RWPE1 (cell line): ENCODE data around the gene RYR1.

Experiments
- CTCF ChIA-PET: fragments of 350-600 bp; sonication (Branson Sonifier 250); formaldehyde crosslinking; extraction: SDS; loops from one replicate; lab custom pipeline; 2021; lab: Yijun Ruan, JAX
- POLR2A ChIA-PET: fragments of 400-600 bp; formaldehyde crosslinking; extraction: SDS; loops from one replicate; lab custom pipeline; 2020; ENCODE audit warnings: antibody characterized with exemption; ENCODE audit not compliant: low non-redundant PET; lab: Yijun Ruan, JAX
- DNase-seq: peaks from one replicate; pipeline ENCODE4 v3.0.0; 2012; ENCODE audit warnings: low spot score
- H3K27ac ChIP-seq: fragments of 450-650 bp; 2 replicates; pipeline ENCODE4 v1.5.1; 2017
- TF ChIP-seq, protein P1 (sequence below): fragments of 450-650 bp; conservative IDR thresholded peaks from 2 replicates; pipeline ENCODE4 v1.5.1; 2017; ENCODE audit warnings: low read depth, mild to moderate bottlenecking

RYR1 gene

DNA sequence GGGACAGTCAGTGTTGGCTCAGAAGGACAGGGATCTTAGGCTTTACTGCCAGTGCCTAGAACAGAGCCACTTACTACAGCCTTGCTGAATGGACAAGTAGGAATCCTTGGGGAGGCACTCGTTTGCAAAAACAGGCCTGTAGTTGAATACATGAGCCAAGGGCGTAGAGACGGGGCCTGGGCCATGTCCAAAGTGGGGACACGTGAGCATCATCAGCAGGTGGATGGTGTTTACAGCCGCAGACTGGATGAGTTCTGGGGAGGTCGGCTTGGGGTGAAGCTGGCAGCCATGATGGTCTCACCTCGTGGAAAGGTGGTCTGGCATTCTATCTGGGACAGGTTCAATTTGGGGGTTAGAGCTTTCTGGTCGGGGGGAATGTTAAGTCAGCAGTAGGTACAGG lies 17.5 kb downstream of the RYR1 start:
- no peak for DNase-seq
- POLR2A ChIA-PET, result no interaction called here
- TF ChIP-seq, protein P1, sequence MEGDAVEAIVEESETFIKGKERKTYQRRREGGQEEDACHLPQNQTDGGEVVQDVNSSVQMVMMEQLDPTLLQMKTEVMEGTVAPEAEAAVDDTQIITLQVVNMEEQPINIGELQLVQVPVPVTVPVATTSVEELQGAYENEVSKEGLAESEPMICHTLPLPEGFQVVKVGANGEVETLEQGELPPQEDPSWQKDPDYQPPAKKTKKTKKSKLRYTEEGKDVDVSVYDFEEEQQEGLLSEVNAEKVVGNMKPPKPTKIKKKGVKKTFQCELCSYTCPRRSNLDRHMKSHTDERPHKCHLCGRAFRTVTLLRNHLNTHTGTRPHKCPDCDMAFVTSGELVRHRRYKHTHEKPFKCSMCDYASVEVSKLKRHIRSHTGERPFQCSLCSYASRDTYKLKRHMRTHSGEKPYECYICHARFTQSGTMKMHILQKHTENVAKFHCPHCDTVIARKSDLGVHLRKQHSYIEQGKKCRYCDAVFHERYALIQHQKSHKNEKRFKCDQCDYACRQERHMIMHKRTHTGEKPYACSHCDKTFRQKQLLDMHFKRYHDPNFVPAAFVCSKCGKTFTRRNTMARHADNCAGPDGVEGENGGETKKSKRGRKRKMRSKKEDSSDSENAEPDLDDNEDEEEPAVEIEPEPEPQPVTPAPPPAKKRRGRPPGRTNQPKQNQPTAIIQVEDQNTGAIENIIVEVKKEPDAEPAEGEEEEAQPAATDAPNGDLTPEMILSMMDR, result no peak
- CTCF ChIA-PET, result interaction anchor here (0.6 kb wide), 1 partner anchor 224 kb away, joined by 5 read pairs; no protein-coding TSS in a partner anchor
- no peak overlapping the region for H3K27ac ChIP-seq

DNA sequence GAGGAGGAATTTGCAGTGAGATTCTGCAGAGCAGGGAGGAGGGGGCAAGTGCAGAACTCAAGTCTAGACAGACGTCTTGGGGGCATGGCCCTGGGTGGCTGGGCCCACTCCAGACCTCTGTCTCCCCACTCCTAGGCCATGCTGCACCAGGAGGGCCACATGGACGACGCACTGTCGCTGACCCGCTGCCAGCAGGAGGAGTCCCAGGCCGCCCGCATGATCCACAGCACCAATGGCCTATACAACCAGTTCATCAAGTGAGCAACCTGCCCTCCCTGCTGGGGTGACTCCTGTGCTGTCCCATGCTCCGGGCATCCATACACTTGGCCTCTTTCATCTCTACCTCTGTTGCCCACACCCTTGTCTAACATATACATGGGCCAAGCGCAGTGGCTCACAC lies 18.1 kb downstream of the RYR1 start:
- TF ChIP-seq, protein P1, result no peak
- H3K27ac ChIP-seq, result no peak overlapping the region
- DNase-seq, result no peak
- ChIA-PET POLR2A (no interaction called here), CTCF (interaction anchor here (0.6 kb wide), 1 partner anchor 225 kb away, joined by 5 read pairs; no protein-coding TSS in a partner anchor)

DNA sequence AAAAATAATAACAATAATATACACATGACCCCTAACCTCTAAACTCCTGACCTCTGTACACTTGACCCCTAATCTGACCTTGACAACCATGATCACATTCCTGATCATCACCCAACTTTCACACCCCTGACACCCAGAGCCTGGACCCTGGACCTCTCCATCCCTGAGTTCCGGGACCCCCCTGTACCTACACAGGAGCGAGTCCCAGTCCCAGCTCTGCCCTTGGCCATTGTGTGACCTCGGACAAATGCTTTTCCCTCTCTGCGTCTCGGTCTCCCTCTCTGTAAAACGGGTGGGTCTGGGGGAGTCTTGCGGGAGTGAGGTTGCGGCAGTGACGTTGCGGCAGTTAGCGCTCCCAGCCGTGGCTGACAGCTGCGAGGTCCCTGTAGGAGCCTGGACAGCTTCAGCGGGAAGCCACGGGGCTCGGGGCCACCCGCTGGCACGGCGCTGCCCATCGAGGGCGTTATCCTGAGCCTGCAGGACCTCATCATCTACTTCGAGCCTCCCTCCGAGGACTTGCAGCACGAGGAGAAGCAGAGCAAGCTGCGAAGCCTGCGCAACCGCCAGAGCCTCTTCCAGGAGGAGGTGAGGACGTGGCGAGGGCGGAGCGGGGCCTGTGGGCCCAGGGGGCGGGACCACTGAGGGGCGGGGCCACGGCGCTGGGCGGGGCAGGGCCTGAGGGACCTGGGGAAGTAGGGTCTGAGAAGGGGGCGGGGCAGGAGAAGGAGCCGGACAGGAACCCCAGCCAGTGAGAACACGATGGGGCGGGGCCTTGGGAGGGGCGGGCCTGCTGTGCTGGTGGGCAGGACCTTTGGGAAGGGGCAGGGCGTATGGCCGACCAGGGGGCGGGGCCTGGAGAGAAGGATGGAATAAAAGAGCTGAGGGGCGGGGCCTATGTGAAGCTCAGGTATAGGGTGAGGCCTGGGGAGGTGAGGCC lies 19.2 kb downstream of the RYR1 start:
- ChIA-PET CTCF (no interaction called here), POLR2A (no interaction called here)
- no peak for DNase-seq
- H3K27ac ChIP-seq, result no peak overlapping the region
- TF ChIP-seq, protein P1, result no peak

DNA sequence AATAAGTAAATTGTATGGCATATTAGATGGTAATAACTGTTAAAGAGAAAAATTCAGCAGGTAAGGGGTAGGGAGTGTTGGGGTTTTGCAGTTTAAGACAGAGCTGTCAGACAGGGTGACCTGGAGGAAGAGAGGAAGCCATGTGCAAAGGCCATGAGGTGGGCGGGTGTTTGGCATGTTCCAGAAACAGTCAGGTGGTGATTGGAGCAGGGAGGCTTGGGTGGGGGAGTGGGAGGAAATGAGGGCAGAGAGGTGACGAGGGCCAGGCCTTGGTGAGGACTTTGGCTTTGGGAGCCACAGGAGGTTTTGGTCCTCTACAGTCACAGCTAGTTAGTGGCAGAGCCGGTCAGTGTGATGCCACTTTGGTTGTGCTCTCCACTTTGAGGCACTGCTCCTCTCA lies 20.1 kb downstream of the RYR1 start:
- DNase-seq, result no peak
- no peak overlapping the region for H3K27ac ChIP-seq
- ChIA-PET CTCF (interaction anchor here (0.6 to 0.7 kb wide), 2 partner anchors 112 to 183 kb away, joined by 3 to 4 read pairs; no protein-coding TSS in a partner anchor), POLR2A (no interaction called here)
- TF ChIP-seq, protein P1, result no peak

DNA sequence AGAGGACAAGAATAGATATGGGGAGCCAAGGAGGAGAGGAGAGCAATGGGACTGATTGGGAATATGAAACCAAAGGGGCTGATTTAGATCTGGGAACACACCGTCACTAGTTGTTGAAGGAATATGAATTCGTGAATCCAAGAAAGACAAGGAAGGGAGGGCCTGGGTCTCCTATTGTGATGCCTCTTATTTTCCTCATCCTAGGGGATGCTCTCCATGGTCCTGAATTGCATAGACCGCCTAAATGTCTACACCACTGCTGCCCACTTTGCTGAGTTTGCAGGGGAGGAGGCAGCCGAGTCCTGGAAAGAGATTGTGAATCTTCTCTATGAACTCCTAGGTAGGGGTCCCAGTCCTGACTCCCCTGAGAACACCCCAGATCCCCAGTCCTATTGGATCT lies 21.5 kb downstream of the RYR1 start:
- DNase-seq, result no peak
- ChIA-PET CTCF (no interaction called here), POLR2A (no interaction called here)
- TF ChIP-seq, protein P1, result no peak
- H3K27ac ChIP-seq, result no peak overlapping the region

DNA sequence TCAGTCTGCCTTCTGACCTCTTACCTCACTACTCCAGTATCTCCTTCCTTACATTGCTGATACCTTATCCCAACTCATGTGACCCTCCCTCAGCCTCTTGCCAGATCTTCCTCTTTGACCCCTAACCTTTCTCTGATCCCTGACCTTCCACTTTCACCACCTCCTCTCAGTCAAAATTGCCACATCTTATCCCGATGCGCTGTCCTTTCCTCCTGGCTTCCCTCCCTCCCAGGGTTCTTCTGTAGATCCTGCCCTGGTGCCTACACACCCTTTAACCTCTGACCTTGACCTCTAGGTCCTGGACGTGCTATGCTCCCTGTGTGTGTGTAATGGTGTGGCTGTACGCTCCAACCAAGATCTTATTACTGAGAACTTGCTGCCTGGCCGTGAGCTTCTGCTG lies 23.7 kb downstream of the RYR1 start:
- ChIA-PET CTCF (interaction anchor here (0.6 kb wide), 1 partner anchor 1111 kb away, joined by 3 read pairs; no protein-coding TSS in a partner anchor), POLR2A (no interaction called here)
- TF ChIP-seq, protein P1, result no peak
- no peak for DNase-seq
- H3K27ac ChIP-seq, result no peak overlapping the region
